Stimulated activated naive CD4-positive, alpha-beta T cell treated with Interleukin-2 at 50 U/mL for 16 hours (primary cell): ENCODE measurements around the gene CLASP1.
"Not testable (repeated sequence)": the region's sequence is repeated elsewhere in the genome, so short reads cannot be mapped to it uniquely, and the experiment has no call there.

Experiments used
- DNase-seq: peaks from one replicate; lab custom pipeline; 2025; lab: John Stamatoyannopoulos, UW

The CLASP1 gene

GRCh38 chr2:121649149-121649595 is at the start of gene CLASP1:
TSS of gene CLASP1 (minus strand) at chr2:121649462. CDS start at chr2:121605895, 43,567 bp downstream.
- peak; percentile 51 for DNase-seq

- DNase-seq, result no peak
These were observed 49.2 kb upstream of the CLASP1 start for GRCh38 chr2:121698318-121698930.

GRCh38 chr2:121697108-121697631 is 47.9 kb upstream of the CLASP1 start:
- DNase-seq, result no peak

- DNase-seq, result no peak
These were observed 47.2 kb upstream of the CLASP1 start for GRCh38 chr2:121696410-121696930.

- no peak for DNase-seq
These were observed 45.8 kb upstream of the CLASP1 start for GRCh38 chr2:121695171-121695451.

- no peak for DNase-seq
These were observed 45.3 kb upstream of the CLASP1 start for GRCh38 chr2:121694398-121695170.

- not testable (repeated sequence) for DNase-seq
These were observed 41.3 kb upstream of the CLASP1 start for GRCh38 chr2:121690572-121690971.

- DNase-seq, result no peak
These were observed 40.8 kb upstream of the CLASP1 start for GRCh38 chr2:121690095-121690494.

GRCh38 chr2:121689356-121689755 is 40.1 kb upstream of the CLASP1 start:
- DNase-seq, result no peak

GRCh38 chr2:121688820-121689219 is 39.6 kb upstream of the CLASP1 start:
- DNase-seq, result no peak

GRCh38 chr2:121686902-121687301 is 37.6 kb upstream of the CLASP1 start:
- no peak for DNase-seq

GRCh38 chr2:121686218-121686617 is 37.0 kb upstream of the CLASP1 start:
- DNase-seq, result no peak

GRCh38 chr2:121682396-121683298 is 33.4 kb upstream of the CLASP1 start:
- DNase-seq, result no peak

GRCh38 chr2:121677855-121678254 is 28.6 kb upstream of the CLASP1 start:
- DNase-seq, result no peak

GRCh38 chr2:121671621-121672020 is 22.4 kb upstream of the CLASP1 start:
- DNase-seq, result not testable (repeated sequence)

GRCh38 chr2:121670181-121670580 is 20.9 kb upstream of the CLASP1 start:
- DNase-seq, result no peak

GRCh38 chr2:121667618-121668017 is 18.4 kb upstream of the CLASP1 start:
- DNase-seq, result no peak

GRCh38 chr2:121666042-121666441 is 16.8 kb upstream of the CLASP1 start:
- no peak for DNase-seq

- DNase-seq, result no peak
These were observed 16.2 kb upstream of the CLASP1 start for GRCh38 chr2:121665504-121665903.

- no peak for DNase-seq
These were observed 15.5 kb upstream of the CLASP1 start for GRCh38 chr2:121664713-121665112.

- no peak for DNase-seq
These were observed 14.8 kb upstream of the CLASP1 start for GRCh38 chr2:121664086-121664485.

- DNase-seq, result no peak
These were observed 14.2 kb upstream of the CLASP1 start for GRCh38 chr2:121663434-121663833.
